Islet of Langerhans (tissue), 1 donor: Measurements from ENCODE around the gene CCL28.

Experiments used
- FAIRE-seq: peaks from one replicate; lab custom pipeline; 2011; peaks lifted over from hg19 to GRCh38; lab: Jason Lieb, UNC

The CCL28 gene

GRCh38 chr5:43357067-43357466, 55.1 kb downstream of the CCL28 start:
- FAIRE-seq, result no peak

- FAIRE-seq, result no peak
Measured at GRCh38 chr5:43354774-43355173, 57.4 kb downstream of the CCL28 start.

- FAIRE-seq, result no peak
Measured at GRCh38 chr5:43353668-43354067, 58.5 kb downstream of the CCL28 start.

GRCh38 chr5:43352915-43353314, 59.3 kb downstream of the CCL28 start:
- no peak for FAIRE-seq

GRCh38 chr5:43352131-43352530, 60.1 kb downstream of the CCL28 start:
- FAIRE-seq, result no peak

GRCh38 chr5:43348861-43349363, 63.3 kb downstream of the CCL28 start:
- FAIRE-seq, result no peak

- FAIRE-seq, result no peak
Measured at GRCh38 chr5:43348207-43348606, 64.0 kb downstream of the CCL28 start.

- FAIRE-seq, result no peak
Measured at GRCh38 chr5:43338862-43339261, 73.3 kb downstream of the CCL28 start.

- FAIRE-seq, result no peak
Measured at GRCh38 chr5:43336159-43336558, 76.0 kb downstream of the CCL28 start.

- FAIRE-seq, result no peak
Measured at GRCh38 chr5:43335681-43336080, 76.5 kb downstream of the CCL28 start.

GRCh38 chr5:43332401-43332800, 79.8 kb downstream of the CCL28 start:
- FAIRE-seq, result no peak
